Mesendoderm (in vitro differentiated cells): Measurements from ENCODE around the gene IGF2R.
A peak's percentile ranks its signal among the peaks of the same experiment; 100 is the strongest.

Experiments used
- DNase-seq: peaks from one replicate; pipeline ENCODE4 v3.0.0; 2013
- H2AK5ac ChIP-seq: 2 replicates; pipeline ENCODE4 v1.6.1; 2013; ENCODE audit warnings: low read length, inconsistent platforms
- H2BK120ac ChIP-seq: 2 replicates; pipeline ENCODE4 v1.6.1; 2013; ENCODE audit warnings: low read depth, mild to moderate bottlenecking, low read length, moderate library complexity, mixed read lengths
- H2BK15ac ChIP-seq: replicated peaks from 2 replicates; pipeline ENCODE4 v1.6.1; 2013; ENCODE audit warnings: low read depth, mild to moderate bottlenecking, moderate library complexity
- H2BK5ac ChIP-seq: 2 replicates; pipeline ENCODE4 v1.6.1; 2013; ENCODE audit warnings: low read length, inconsistent platforms
- H3K18ac ChIP-seq: 2 replicates; pipeline ENCODE4 v1.6.1; 2013; ENCODE audit warnings: mild to moderate bottlenecking, low read length, mixed read lengths
- H3K23ac ChIP-seq: one replicate; pipeline ENCODE4 v1.6.1; 2013; ENCODE audit warnings: low read length
- H3K27ac ChIP-seq: 2 replicates; pipeline ENCODE4 v1.5.1; 2013; ENCODE audit warnings: low read depth, mild to moderate bottlenecking, inconsistent platforms, low read length, moderate library complexity
- H3K27me3 ChIP-seq: 2 replicates; pipeline ENCODE4 v1.6.1; 2013; ENCODE audit warnings: low read length, control low read depth, mild to moderate bottlenecking, inconsistent platforms; ENCODE audit not compliant: insufficient read depth, poor library complexity
- H3K36me3 ChIP-seq: 2 replicates; pipeline ENCODE4 v1.6.1; 2013; ENCODE audit warnings: low read length, inconsistent platforms; ENCODE audit not compliant: control insufficient read depth, insufficient read depth
- H3K4ac ChIP-seq: one replicate; pipeline ENCODE4 v1.6.1; 2013; ENCODE audit warnings: low read depth, mild to moderate bottlenecking, low read length, moderate library complexity
- H3K4me1 ChIP-seq: 2 replicates; pipeline ENCODE4 v1.6.1; 2013; ENCODE audit warnings: low read depth, low read length, inconsistent platforms; ENCODE audit not compliant: control insufficient read depth
- H3K4me2 ChIP-seq: 2 replicates; pipeline ENCODE4 v1.6.1; 2013; ENCODE audit warnings: low read length
- H3K4me3 ChIP-seq: 2 replicates; pipeline ENCODE4 v1.5.1; 2013; ENCODE audit warnings: mild to moderate bottlenecking, low read length
- H3K56ac ChIP-seq: one replicate; pipeline ENCODE4 v1.6.1; 2013; ENCODE audit warnings: low read length
- H3K79me1 ChIP-seq: 2 replicates; pipeline ENCODE4 v1.6.1; 2013; ENCODE audit warnings: low read length, inconsistent platforms
- H3K79me2 ChIP-seq: 2 replicates; pipeline ENCODE4 v1.6.1; 2013; ENCODE audit warnings: mild to moderate bottlenecking, low read length; ENCODE audit not compliant: control insufficient read depth, insufficient read depth
- H3K9ac ChIP-seq: 2 replicates; pipeline ENCODE4 v1.6.1; 2013; ENCODE audit warnings: low read length, inconsistent platforms
- H4K5ac ChIP-seq: one replicate; pipeline ENCODE4 v1.6.1; 2013; ENCODE audit warnings: low read length
- H4K8ac ChIP-seq: one replicate; pipeline ENCODE4 v1.6.1; 2013; ENCODE audit warnings: low read depth, mild to moderate bottlenecking, control low read depth, low read length, moderate library complexity
- WGBS: extraction: QIAGEN DNeasy Blood & Tissue Kit; methylation state at CpG from one replicate; pipeline ENCODE4 v1.1.7; 2013; ENCODE audit warnings: low lambda C conversion rate, missing lambda C conversion rate; ENCODE audit not compliant: insufficient coverage; ENCODE audit errors: extremely low coverage; 5-methylcytosine and 5-hydroxymethylcytosine counted together

Gene IGF2R

DNA sequence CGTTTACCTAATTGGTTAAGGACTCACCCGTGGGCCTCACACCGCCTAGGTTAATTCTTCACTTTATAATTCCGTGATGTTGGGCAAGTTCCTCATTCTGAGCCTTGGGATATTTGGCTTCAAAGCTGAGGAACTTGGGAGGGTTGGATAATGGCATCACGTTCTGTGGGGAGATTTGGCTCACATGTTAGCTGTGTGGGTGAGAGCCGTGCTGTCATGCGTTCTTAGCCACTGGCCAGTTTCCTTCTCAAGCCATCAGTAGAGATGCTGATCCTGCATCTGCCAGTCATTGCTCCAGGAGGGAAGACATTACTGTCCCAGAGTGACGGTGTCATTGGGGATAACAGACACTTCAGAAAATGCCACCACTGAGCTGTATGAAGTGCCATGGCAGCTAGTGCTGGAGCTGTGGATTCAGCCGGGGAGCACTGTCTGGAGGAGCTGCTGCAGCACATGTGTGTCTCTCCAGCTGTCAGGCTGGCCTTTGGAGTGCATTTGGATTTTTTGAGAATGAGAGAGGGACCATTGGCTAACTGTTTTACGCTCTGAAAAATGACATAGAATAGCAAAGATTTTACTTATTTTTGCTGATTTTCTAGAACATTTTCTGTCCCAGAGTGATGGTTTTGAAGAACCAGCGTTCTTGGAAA is 16.5 kb downstream of the IGF2R start:
- DNase-seq = no peak
- H2BK120ac ChIP-seq = no peak overlapping the region
- H3K4me3 ChIP-seq = no peak overlapping the region
- H3K79me1 ChIP-seq = peaks cover 38% of the 10 kb centered on the region
- no peak overlapping the region for H3K9ac ChIP-seq
- H3K36me3 ChIP-seq = no peaks in the 10 kb centered on the region
- peaks cover 61% of the 10 kb centered on the region for H3K79me2 ChIP-seq
- no peaks in the 10 kb centered on the region for H3K27me3 ChIP-seq
- no peak overlapping the region for H3K23ac ChIP-seq
- H4K8ac ChIP-seq = no peak overlapping the region
- H3K4me2 ChIP-seq = no peak overlapping the region
- WGBS = no CpG with 5 or more reads among the region's 11 CpGs
- H3K56ac ChIP-seq = no peak overlapping the region
- H3K4ac ChIP-seq = no peak overlapping the region
- no peak overlapping the region for H2AK5ac ChIP-seq
- no peak overlapping the region for H3K18ac ChIP-seq
- H3K4me1 ChIP-seq = peaks cover 3% of the 10 kb centered on the region
- H3K27ac ChIP-seq = no peak overlapping the region
- H4K5ac ChIP-seq = no peak overlapping the region
- H2BK5ac ChIP-seq = no peak overlapping the region
- H2BK15ac ChIP-seq = no peak overlapping the region

DNA sequence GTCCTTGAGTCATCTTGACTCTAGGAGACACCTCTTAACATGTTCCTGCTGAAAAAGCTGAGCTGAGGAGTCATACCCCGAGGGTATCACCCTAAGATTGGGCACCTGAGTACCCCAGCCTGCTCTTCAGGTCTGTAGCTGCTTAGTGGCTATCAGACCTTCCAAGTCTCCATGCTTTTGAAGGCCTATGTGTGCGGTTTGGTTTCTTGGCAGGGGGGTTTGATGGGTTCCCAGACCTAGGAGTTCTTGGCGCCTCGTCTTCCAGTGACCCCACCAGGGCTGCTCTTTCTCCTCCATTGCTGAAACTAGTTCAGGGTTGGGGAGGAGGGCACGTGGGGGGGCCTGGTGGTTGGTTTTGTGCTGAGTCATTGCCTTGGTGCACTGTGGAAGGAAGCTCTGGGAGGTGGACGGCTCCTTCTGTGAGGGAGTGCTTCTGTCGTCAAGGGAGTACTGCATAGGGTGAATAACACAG is 20.1 kb downstream of the IGF2R start:
- Histone ChIP-seq H3K79me2 (peaks cover 39% of the 10 kb centered on the region), H2BK5ac (no peak overlapping the region), H3K79me1 (peaks cover 19% of the 10 kb centered on the region), H2BK120ac (peak overlapping the region; percentile 100), H3K4me3 (no peak overlapping the region), H2BK15ac (no peak overlapping the region), H3K27ac (no peak overlapping the region), H3K4me1 (no peaks in the 10 kb centered on the region), H3K36me3 (no peaks in the 10 kb centered on the region), H4K8ac (no peak overlapping the region), H3K23ac (no peak overlapping the region), H3K4me2 (no peak overlapping the region), H3K4ac (no peak overlapping the region), H4K5ac (no peak overlapping the region), H3K56ac (no peak overlapping the region), H3K9ac (no peak overlapping the region), H3K27me3 (no peaks in the 10 kb centered on the region), H2AK5ac (no peak overlapping the region), H3K18ac (peak overlapping the region; percentile 76)
- no CpG with 5 or more reads among the region's 7 CpGs for WGBS
- no peak for DNase-seq

DNA sequence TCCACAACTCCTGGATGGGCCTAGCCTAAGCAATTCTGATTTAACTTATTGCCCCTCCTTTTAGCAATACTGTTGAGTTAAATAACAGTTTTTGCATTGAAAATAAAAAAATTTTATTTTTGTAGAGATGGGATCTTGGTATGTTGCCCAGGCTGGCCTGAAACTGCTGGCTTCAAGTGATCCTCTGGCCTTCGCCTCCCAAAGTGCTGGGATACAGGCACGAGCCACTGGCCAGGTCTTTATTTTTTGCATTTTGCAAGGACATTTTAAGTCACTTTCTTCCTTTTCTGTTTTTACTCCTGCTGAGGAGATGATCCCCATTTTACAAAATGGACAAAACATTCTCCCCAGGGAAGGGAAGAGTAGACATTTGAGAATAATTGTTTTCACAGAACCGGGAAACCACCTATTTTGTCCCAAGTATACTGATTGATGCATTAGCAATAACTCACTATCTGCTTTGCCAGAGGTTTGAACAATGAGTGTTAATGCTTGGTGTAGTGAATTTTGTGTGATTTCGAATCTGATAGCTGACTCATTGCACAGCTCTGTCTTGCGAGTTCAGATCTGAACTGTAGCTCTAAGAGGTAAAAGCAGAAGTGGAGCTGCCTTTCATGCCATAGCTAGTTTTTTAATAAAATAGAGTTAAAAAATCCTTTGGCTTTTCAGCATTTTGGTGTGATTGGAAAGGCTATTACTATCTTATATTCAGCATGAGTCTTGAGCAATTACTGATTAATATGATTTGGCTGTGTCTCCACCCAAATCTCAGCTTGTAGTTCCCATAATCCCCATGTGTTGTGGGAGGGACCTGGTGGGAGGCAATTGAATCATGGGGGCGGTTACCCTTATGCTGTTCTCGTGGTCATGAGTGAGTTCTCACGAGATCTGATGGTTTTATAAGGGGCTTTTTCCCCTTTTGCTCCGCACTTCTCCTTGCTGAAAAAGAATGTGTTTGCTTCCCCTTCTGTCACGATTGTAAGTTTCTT is 20.9 kb downstream of the IGF2R start:
- H3K4me2 ChIP-seq = no peak overlapping the region
- H3K23ac ChIP-seq = no peak overlapping the region
- H3K4me1 ChIP-seq = no peaks in the 10 kb centered on the region
- peaks cover 35% of the 10 kb centered on the region for H3K79me2 ChIP-seq
- H4K8ac ChIP-seq = no peak overlapping the region
- H4K5ac ChIP-seq = no peak overlapping the region
- H2BK15ac ChIP-seq = no peak overlapping the region
- no peaks in the 10 kb centered on the region for H3K36me3 ChIP-seq
- no peak overlapping the region for H2AK5ac ChIP-seq
- no peak overlapping the region for H3K4ac ChIP-seq
- H3K27ac ChIP-seq = no peak overlapping the region
- no peak overlapping the region for H3K9ac ChIP-seq
- no peak overlapping the region for H3K18ac ChIP-seq
- WGBS = no CpG with 5 or more reads among the region's 10 CpGs
- H3K4me3 ChIP-seq = no peak overlapping the region
- H3K27me3 ChIP-seq = no peaks in the 10 kb centered on the region
- no peak for DNase-seq
- peak overlapping the region; percentile 100 for H2BK120ac ChIP-seq
- no peak overlapping the region for H2BK5ac ChIP-seq
- H3K79me1 ChIP-seq = peaks cover 15% of the 10 kb centered on the region
- H3K56ac ChIP-seq = no peak overlapping the region

DNA sequence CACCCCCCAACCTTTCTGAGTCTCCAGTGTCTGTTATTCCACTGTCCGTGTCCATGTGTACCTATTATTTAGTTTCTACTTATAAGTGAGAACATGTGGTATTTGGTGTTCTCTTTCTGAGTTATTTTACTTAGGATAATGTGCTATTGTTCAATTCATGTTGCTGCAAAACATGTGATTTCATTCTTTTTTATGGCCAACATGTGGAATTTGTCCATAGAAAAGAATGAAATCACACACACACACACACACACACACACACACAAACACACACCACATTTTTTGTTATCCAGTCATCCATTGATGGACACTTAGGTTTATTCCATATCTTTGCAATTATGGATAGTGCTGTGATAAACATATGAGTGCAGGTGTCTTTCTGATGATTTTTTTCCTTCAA is 23.5 kb downstream of the IGF2R start:
- no peak overlapping the region for H3K4ac ChIP-seq
- no peak overlapping the region for H2AK5ac ChIP-seq
- H3K27me3 ChIP-seq = no peaks in the 10 kb centered on the region
- no peak overlapping the region for H3K56ac ChIP-seq
- no peak overlapping the region for H4K5ac ChIP-seq
- no peaks in the 10 kb centered on the region for H3K4me1 ChIP-seq
- H3K18ac ChIP-seq = no peak overlapping the region
- H3K27ac ChIP-seq = no peak overlapping the region
- WGBS = no CpG with 5 or more reads among the region's 1 CpG
- no peaks in the 10 kb centered on the region for H3K36me3 ChIP-seq
- no peak overlapping the region for H2BK5ac ChIP-seq
- no peak for DNase-seq
- no peak overlapping the region for H2BK120ac ChIP-seq
- no peak overlapping the region for H3K4me3 ChIP-seq
- H3K79me2 ChIP-seq = peaks cover 39% of the 10 kb centered on the region
- H3K79me1 ChIP-seq = peaks cover 24% of the 10 kb centered on the region
- H3K4me2 ChIP-seq = no peak overlapping the region
- H4K8ac ChIP-seq = no peak overlapping the region
- H3K9ac ChIP-seq = no peak overlapping the region
- H3K23ac ChIP-seq = no peak overlapping the region
- H2BK15ac ChIP-seq = no peak overlapping the region

DNA sequence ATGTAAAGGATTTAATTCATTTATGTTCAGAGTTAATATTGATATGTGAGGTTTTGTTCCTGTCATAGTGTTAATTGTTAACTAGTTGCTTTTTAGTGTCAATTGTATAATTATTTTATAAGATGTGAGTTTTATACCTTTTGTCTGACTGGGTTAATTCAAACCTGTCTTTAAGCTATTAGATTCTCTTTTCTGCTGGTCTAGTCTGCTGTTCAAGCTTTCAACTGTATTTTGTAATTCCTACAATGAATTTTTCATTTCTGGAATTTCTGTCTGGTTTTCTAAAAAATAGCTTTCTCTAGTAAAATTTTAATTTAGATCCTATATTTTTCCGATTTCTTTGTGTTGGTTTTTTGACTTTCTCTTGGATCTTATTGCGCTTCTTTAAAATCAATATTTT is 26.5 kb downstream of the IGF2R start:
- Histone ChIP-seq H3K23ac (no peak overlapping the region), H3K4me3 (no peak overlapping the region), H3K18ac (no peak overlapping the region), H3K9ac (no peak overlapping the region), H3K27ac (no peak overlapping the region), H2BK5ac (no peak overlapping the region), H2BK120ac (no peak overlapping the region), H4K5ac (no peak overlapping the region), H3K4me2 (no peak overlapping the region), H3K56ac (no peak overlapping the region), H3K27me3 (no peaks in the 10 kb centered on the region), H2BK15ac (no peak overlapping the region), H3K4ac (no peak overlapping the region), H3K36me3 (no peaks in the 10 kb centered on the region), H4K8ac (no peak overlapping the region), H2AK5ac (no peak overlapping the region), H3K79me1 (peaks cover 23% of the 10 kb centered on the region), H3K4me1 (no peaks in the 10 kb centered on the region), H3K79me2 (peaks cover 25% of the 10 kb centered on the region)
- WGBS = no CpG with 5 or more reads among the region's 2 CpGs
- DNase-seq = no peak
